ENCODE data around the gene VBP1. TPM values are rescaled to one million over a fixed set of nuclear protein-coding genes. Genes with fewer than 3 reads are reported as not detected.
"Not testable (repeated sequence)": the region's sequence is repeated elsewhere in the genome, so short reads cannot be mapped to it uniquely, and the experiment has no call there.

Gene VBP1, protein sequence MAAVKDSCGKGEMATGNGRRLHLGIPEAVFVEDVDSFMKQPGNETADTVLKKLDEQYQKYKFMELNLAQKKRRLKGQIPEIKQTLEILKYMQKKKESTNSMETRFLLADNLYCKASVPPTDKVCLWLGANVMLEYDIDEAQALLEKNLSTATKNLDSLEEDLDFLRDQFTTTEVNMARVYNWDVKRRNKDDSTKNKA
- 106 and 118 TPM in 2 replicates for total RNA-seq (2014; rRNA removed; shearing (Covaris generic))

DNA sequence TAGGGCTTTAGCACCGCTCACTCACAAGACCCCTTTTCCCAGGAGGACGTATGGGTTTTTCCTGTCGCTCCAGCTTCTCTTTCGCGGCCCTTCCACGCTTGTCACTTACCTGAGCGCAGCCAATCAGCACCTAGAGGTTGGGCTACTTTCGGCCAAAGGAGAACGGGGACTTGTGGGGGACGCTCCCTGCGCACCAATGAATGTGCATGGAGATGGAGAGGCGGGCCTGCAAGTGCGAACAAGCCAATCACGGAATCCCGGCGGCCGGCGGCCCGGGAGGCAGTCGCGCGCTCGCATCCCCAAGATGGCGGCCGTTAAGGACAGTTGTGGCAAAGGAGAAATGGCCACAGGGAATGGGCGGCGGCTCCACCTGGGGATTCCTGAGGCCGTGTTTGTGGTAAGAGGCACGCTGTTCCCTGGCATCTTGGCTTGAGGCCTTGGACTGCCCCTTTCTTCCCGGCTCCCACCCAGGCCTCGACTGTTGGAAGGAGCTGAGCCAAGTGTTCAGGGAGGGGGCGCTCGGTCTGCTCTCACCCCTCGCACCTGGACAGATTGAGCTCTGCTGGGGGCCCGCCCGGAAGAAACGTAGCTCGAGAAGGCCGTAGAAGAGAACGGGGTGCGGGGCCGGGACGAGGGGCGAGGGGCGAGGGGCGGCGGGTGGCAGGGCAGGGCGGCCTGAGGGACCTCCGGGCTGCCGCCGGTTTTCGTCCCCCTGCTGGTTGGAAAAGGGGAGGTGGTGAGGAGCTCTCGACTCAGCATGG lies at the start of gene VBP1:
TSS of gene VBP1 (plus strand) at position 282 of the 761 bp plus-strand sequence. CDS start at position 305, 23 bp downstream.
- Histone ChIP-seq H3K9me3 (replicated peaks) (no peaks in the 10 kb centered on the region), H3K4me3 (peak within 1 kb of the TSS; percentile 84), H3K36me3 (peaks cover 11% of the 10 kb centered on the region), H3K27ac (peak within 1 kb of the TSS; percentile 87), H3K4me1 (no peaks in the 10 kb centered on the region), H3K27me3 (no peaks in the 10 kb centered on the region)
- DNase-seq = peak; percentile 93

DNA sequence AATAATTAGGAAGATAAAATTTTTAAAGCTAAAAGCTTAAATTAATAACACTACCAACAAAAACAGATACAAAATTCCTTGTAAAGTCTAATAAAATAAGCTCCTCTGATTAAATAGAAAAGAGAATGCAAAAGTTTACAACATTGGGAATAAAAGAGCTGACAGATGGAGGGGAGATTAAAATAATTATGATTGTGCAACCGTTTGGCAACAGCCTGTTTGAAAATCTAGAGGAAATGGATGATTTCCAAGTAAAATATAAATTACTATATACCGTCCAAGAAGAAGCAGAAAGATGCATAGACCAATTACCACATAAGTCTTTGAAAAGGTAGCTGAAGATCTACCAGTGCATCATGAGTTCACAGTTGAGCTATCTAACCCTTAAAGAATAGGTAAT lies 46.4 kb upstream of the VBP1 start:
- H3K4me3 ChIP-seq = no peak overlapping the region
- DNase-seq = no peak
- H3K36me3 ChIP-seq = no peaks in the 10 kb centered on the region

DNA sequence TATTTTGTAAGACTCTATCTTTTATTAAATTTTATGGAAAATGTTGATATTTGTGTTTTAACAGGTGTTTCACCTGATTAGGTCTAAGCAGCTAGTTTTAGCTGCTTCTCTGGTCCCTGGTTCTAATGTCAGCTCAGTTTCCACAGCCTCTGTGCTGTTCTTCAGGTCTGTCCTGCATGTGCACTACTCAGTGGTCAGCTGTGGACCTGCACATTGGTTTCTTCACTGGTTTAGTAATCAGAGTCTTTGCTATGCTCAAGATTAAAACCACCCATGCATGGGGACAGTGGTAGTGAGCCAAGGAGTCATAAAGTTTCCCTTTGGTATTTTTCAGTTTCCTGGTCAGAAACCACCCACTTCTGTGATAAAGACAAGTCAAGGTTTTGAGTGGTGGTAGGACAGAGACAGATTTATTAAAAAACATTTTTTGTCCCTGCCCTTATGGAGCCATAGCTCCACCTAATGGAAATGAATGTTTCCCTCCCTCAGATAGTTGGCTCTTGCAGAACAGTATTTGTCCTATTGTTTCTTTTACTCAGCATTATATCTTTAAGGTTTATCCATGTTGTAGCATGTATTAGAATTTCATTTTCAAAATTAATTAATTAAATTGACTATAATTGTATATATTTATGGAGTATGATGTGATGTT lies 36.8 kb upstream of the VBP1 start:
- H3K27me3 ChIP-seq = no peaks in the 10 kb centered on the region
- no peak overlapping the region for H3K27ac ChIP-seq
- H3K9me3 ChIP-seq (replicated peaks) = no peaks in the 10 kb centered on the region
- no peak overlapping the region for H3K4me3 ChIP-seq
- H3K36me3 ChIP-seq = no peaks in the 10 kb centered on the region
- H3K4me1 ChIP-seq = no peaks in the 10 kb centered on the region
- DNase-seq = no peak

More for the DNA sequence above, 46.4 kb upstream of the VBP1 start:
- Histone ChIP-seq H3K27me3 (no peaks in the 10 kb centered on the region), H3K27ac (no peak overlapping the region), H3K4me1 (no peaks in the 10 kb centered on the region), H3K9me3 (replicated peaks) (no peaks in the 10 kb centered on the region)

DNA sequence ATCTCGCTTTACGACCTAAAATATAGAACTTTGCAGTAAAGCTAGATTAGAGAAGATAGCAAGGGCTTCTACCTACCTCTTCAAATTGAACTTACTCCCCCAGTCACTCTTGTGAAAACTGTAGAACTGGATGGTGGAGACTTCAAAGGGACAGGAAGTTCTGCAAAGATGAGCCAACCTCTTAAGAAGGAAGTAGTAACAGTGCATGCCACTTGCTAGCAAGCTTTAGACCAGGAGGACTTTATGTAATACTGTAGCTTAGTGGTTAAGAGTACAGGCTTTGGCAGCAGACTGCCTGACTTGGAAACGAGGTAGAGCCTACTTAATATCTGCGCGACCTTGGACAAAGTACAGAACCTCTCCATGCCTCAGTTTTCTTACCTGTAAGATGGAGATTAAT lies 27.5 kb upstream of the VBP1 start:
- no peaks in the 10 kb centered on the region for H3K36me3 ChIP-seq
- no peak for DNase-seq
- H3K4me3 ChIP-seq = no peak overlapping the region
- H3K27me3 ChIP-seq = no peaks in the 10 kb centered on the region
- H3K4me1 ChIP-seq = no peaks in the 10 kb centered on the region
- H3K9me3 ChIP-seq (replicated peaks) = no peaks in the 10 kb centered on the region
- no peak overlapping the region for H3K27ac ChIP-seq

DNA sequence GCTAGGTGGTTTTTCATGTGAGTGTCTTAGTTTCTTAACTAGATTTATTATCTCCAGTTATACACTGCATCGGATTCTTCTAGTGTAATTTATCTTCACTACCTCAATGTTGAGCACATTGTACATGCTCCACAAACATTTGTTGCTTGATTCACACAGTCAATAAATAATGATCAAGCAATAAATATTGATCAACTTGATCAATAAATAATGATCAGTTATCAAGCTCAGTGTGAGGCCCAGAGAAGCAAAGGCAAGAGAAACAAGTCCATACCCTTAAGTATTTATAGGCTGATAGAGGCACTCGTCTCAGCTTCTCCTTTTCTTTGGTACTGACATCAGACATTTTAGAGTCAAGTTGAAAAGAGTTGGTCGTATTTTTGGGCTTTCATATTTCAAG lies 5.1 kb upstream of the VBP1 start:
- H3K36me3 ChIP-seq = no peaks in the 10 kb centered on the region
- H3K4me3 ChIP-seq = no peak overlapping the region
- no peaks in the 10 kb centered on the region for H3K9me3 ChIP-seq (replicated peaks)
- no peaks in the 10 kb centered on the region for H3K4me1 ChIP-seq
- no peak for DNase-seq
- H3K27me3 ChIP-seq = no peaks in the 10 kb centered on the region
- H3K27ac ChIP-seq = no peak overlapping the region

DNA sequence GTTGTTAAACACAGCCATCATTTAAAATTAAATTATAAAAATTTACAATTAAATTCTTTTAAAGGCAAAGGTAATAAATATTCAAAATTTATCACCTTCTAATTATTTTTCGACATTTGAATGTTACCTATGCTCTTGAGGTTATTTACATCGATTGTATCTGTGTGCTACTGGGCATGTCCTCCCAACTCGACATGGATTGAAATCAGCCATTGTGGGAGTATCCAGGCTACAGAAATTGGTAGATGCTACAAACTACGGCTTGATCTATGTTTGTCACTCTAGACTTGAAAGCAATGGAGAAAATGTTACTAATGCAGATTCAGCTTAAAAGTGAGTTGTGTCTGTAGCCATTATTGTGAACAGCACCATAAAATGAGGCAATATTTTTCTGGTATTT lies 2.5 kb upstream of the VBP1 start:
- Histone ChIP-seq H3K27me3 (no peaks in the 10 kb centered on the region), H3K27ac (no peak overlapping the region), H3K9me3 (replicated peaks) (no peaks in the 10 kb centered on the region), H3K4me3 (no peak overlapping the region), H3K36me3 (no peaks in the 10 kb centered on the region), H3K4me1 (no peaks in the 10 kb centered on the region)
- DNase-seq = no peak

DNA sequence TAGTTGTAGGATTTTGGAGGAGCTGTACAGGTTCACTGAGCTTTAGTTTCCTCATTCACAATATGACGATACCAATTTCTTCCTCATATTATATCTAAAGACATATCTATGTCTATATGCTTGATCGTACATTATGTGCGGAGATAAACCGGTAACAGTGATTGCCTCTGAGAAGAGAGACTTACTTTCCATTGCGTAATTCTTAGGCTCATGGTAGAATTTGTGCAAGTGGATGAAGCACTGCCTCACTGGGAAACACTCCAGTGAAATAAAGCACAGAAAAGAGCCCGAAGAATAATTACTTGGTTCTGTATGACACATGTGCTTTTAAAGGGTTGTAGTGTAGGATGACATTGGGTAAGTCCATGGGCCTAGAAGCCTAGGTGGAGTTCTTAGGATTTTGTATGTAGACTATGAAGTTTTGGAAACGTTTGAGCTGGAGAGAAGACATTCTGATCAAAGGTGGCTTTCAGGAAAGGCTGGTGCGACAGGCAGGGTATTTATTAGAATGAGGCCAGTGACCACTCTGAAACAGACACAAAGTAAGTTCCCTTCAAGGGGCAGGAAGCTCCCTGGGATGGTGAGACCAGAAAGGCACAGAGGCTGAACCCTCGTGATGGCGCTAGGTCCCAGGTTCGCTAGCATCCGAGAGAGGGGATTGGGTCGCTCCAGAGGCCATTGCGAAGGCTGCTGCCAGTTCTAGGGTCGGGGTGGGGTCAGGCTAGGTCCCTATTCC lies 649 bp upstream of the VBP1 start:
- DNase-seq = no peak
- Histone ChIP-seq H3K9me3 (replicated peaks) (no peaks in the 10 kb centered on the region), H3K4me3 (peak overlapping the region; percentile 84), H3K4me1 (no peaks in the 10 kb centered on the region), H3K36me3 (peaks cover 7% of the 10 kb centered on the region; the same call in 1 of the 2 replicates), H3K27me3 (no peaks in the 10 kb centered on the region), H3K27ac (peak overlapping the region; percentile 87)

DNA sequence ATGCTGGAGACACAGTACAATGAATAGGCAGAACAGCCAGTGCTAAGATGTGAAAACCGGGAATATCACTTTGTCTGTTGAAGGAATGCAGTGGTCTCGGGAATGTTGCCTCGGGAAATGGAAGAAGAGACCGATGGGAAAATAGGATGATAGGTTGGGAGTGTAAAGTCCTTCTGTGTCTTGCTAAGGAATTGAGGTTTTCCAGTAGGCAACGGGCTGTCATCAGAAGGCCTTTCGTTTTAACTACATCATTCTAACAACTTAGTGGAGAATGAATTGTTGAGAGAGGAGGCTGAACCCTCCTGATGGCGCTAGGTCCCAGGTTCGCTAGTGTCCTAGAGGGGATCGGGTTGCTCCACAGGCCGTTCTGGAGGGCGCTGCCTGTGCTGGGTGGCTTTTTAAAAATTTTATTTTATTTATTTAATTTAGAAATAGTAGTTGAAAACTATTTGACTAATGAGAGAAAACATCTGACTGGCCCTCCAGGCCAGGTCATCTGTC lies 730 bp downstream of the VBP1 start:
- H3K36me3 ChIP-seq = peaks cover 16% of the 10 kb centered on the region
- H3K9me3 ChIP-seq (replicated peaks) = no peaks in the 10 kb centered on the region
- H3K4me1 ChIP-seq = no peaks in the 10 kb centered on the region
- no peaks in the 10 kb centered on the region for H3K27me3 ChIP-seq
- peak overlapping the region; percentile 87 for H3K27ac ChIP-seq
- peak overlapping the region; percentile 84 for H3K4me3 ChIP-seq
- peak in 1 of 2 experiments; percentile 9 for DNase-seq

DNA sequence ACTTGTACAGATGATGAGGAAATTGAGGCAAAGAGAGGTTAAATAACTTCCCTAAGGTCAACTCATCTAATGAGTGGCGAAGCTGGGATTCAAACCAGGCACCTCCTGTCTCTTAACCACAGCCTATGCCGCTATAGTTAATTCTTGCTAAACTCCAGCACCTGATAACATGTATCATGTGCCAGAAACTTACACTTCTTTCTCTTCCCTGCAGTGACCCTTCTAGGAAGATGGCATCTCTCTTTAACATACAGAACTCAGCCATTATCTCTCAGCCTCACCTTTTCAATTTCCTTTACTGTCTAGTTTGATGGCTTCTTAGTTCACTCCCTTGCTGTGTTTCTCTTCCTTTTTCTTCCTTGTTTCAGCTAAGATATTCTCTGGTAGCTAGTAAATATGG lies 2.5 kb downstream of the VBP1 start:
- H3K36me3 ChIP-seq = peaks cover 18% of the 10 kb centered on the region
- H3K27ac ChIP-seq = no peak overlapping the region
- H3K4me1 ChIP-seq = no peaks in the 10 kb centered on the region
- no peak overlapping the region for H3K4me3 ChIP-seq
- no peaks in the 10 kb centered on the region for H3K9me3 ChIP-seq (replicated peaks)
- no peaks in the 10 kb centered on the region for H3K27me3 ChIP-seq
- DNase-seq = no peak

DNA sequence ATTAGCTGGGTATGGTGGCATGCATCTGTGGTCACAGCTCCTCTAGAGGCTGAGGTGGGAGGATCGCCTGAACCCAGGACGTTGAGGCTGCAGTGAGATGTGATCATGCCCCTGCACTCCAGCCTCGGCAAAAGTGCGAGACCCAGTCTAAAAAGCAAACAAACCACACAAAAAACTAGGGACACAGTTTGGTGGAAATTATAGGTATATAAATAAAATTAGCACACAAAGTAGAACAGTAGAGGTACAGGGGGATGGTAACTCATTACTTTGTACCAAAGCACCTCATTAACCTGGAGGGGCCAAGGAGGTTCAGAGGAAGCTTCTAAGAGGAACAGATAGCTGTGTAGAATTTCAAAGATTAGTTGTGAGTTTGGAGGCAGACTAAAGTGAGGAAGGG lies 5.1 kb downstream of the VBP1 start:
- Histone ChIP-seq H3K27me3 (no peaks in the 10 kb centered on the region), H3K4me3 (no peak overlapping the region), H3K4me1 (no peaks in the 10 kb centered on the region), H3K36me3 (peaks cover 18% of the 10 kb centered on the region), H3K9me3 (replicated peaks) (no peaks in the 10 kb centered on the region), H3K27ac (no peak overlapping the region)
- no peak for DNase-seq

DNA sequence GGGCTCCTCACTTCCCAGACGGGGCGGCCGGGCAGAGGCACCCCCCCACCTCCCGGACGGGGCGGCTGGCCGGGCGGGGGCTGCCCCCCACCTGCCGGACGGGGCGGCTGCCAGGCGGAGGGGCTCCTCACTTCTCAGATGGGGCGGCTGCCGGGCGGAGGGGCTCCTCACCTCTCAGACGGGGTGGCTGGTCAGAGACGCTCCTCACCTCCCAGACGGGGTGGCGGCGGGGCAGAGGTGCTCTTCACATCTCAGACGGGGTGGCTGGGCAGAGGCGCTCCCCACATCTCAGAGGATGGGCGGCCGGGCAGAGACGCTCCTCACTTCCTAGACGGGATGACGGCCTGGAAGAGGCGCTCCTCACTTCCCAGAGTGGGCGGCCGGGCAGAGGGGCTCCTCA lies 7.5 kb downstream of the VBP1 start:
- not testable (repeated sequence) for H3K9me3 ChIP-seq (replicated peaks); H3K27me3 ChIP-seq; H3K27ac ChIP-seq; DNase-seq; H3K4me3 ChIP-seq; H3K4me1 ChIP-seq
- H3K36me3 ChIP-seq = peaks cover 25% of the 10 kb centered on the region

DNA sequence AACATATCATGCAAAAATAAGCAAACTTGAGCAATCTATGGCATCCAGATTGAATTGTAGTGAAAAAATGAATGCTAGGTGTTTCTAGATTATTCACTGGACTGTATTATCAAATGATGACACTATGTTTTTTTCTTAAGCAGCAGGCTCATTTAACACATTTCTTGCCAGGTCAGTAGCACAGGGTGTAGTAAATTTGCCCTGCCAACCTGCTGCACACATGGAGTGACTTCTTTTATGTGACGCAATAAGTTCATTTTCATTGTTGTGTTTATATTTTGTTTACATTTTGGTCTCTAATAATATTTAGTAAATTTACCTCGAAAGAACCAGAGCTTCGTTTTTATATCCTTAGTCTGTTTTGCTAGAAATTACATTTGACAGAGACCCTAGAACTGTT lies 9.5 kb downstream of the VBP1 start:
- H3K4me1 ChIP-seq = no peaks in the 10 kb centered on the region
- no peak overlapping the region for H3K27ac ChIP-seq
- no peaks in the 10 kb centered on the region for H3K9me3 ChIP-seq (replicated peaks)
- DNase-seq = no peak
- peaks cover 23% of the 10 kb centered on the region for H3K36me3 ChIP-seq
- no peak overlapping the region for H3K4me3 ChIP-seq
- no peaks in the 10 kb centered on the region for H3K27me3 ChIP-seq

DNA sequence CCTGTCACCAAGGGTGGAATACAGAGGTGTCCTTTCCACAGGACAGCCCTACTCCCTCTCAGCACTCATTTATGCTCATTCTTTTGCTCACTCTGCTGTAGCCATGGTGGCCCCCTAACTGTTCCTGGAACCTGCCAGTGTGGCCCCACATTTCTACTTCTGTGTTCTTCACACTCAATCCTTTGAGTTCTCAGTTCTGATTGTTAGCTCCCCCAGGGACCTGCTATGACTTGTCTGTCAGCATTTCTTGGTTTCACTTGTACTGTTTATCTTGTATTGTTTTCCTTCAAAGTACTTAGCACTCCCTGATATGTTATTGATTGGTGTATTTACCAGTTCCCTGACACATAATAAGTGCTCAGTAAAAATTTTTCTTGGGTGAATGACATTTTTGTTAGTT lies 14.9 kb downstream of the VBP1 start:
- peaks cover 18% of the 10 kb centered on the region for H3K36me3 ChIP-seq
- H3K27ac ChIP-seq = no peak overlapping the region
- no peak for DNase-seq
- no peaks in the 10 kb centered on the region for H3K4me1 ChIP-seq
- no peaks in the 10 kb centered on the region for H3K27me3 ChIP-seq
- H3K4me3 ChIP-seq = no peak overlapping the region
- no peaks in the 10 kb centered on the region for H3K9me3 ChIP-seq (replicated peaks)

DNA sequence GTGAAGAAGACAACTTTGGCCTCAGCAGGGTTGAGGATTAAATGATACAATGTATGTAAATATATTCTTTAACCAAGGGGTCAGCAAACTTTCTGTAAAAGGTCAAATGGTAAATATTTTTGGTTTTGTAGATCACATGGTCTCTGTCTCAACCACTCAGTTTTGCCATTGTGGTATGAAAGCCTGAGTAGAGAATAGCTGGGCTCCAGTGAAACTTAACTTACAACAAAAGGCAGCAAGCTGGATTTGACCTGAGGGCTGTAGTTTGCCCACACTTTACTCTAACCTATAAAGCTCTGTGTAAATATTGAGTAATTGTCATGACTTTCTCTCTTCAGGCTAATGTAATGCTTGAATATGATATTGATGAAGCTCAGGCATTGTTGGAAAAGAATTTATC lies 19.6 kb downstream of the VBP1 start:
- H3K4me1 ChIP-seq = no peaks in the 10 kb centered on the region
- peaks cover 15% of the 10 kb centered on the region for H3K36me3 ChIP-seq
- H3K4me3 ChIP-seq = no peak overlapping the region
- no peak overlapping the region for H3K27ac ChIP-seq
- no peaks in the 10 kb centered on the region for H3K9me3 ChIP-seq (replicated peaks)
- no peaks in the 10 kb centered on the region for H3K27me3 ChIP-seq
- no peak for DNase-seq

DNA sequence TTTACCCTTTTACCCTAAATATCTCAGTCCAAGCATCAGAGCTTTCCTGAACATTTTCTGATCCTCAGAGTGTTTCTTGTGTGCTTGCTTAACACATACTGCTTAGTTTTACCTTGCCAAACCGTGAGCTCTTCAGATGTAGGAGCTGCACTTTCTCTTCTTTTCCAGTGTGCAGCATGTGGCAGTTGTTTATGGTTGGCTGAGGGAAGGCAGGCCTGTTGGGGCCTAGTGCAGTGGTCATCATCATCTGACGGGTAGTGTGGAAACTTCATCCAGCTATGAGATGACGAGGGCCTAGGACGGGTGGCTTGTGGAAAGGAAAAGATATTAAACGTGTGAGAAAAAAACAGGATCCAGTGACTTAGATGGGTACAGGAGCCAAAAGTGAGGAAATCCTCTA lies 21.5 kb downstream of the VBP1 start:
- H3K27me3 ChIP-seq = no peaks in the 10 kb centered on the region
- peaks cover 12% of the 10 kb centered on the region for H3K36me3 ChIP-seq
- H3K4me3 ChIP-seq = no peak overlapping the region
- no peaks in the 10 kb centered on the region for H3K4me1 ChIP-seq
- H3K27ac ChIP-seq = no peak overlapping the region
- no peak for DNase-seq
- H3K9me3 ChIP-seq (replicated peaks) = no peaks in the 10 kb centered on the region
